Measurements from ENCODE around the gene MSLN. TPM values are rescaled to one million over a fixed set of nuclear protein-coding genes. Genes with fewer than 3 reads are reported as not detected.

MSLN gene
- total RNA-seq, 4 donors from 2014 or later: 0.31 to 7.3 (median 0.49) TPM; not detected in 1

- Histone ChIP-seq H3K4me1 (peaks cover 15% of the 10 kb centered on the region), H3K9me3 (no peaks in the 10 kb centered on the region), H3K27me3 (peaks cover 77% of the 10 kb centered on the region), H3K27ac (no peak overlapping the region), H3K4me3 (no peak overlapping the region), H3K36me3 (no peaks in the 10 kb centered on the region)
- no peak for TF ChIP-seq POLR2A (IDR thresholded peaks at IDR 0.05)
- no peak for TF ChIP-seq CTCF (IDR thresholded peaks at IDR 0.05)
- TF ChIP-seq EP300 (IDR thresholded peaks at IDR 0.05): no peak
- TF ChIP-seq POLR2AphosphoS5 (IDR thresholded peaks at IDR 0.05): no peak
- WGBS: 76% methylated on average over 11 of the region's 11 CpGs
- DNase-seq (ENCODE audit: low spot score in 2 of 2): no peak
Measured at GRCh38 chr16:778447-778846, 17.9 kb downstream of the MSLN start.

GRCh38 chr16:778909-779527, 18.5 kb downstream of the MSLN start:
- DNase-seq (ENCODE audit: low spot score in 2 of 2): no peak
- no peak overlapping the region for H3K27ac ChIP-seq
- H3K36me3 ChIP-seq: no peaks in the 10 kb centered on the region
- no peak overlapping the region for H3K4me3 ChIP-seq
- WGBS: 82% methylated on average over 5 of the region's 6 CpGs
- peaks cover 77% of the 10 kb centered on the region for H3K27me3 ChIP-seq
- no peaks in the 10 kb centered on the region for H3K9me3 ChIP-seq
- H3K4me1 ChIP-seq: peaks cover 21% of the 10 kb centered on the region
- TF ChIP-seq CTCF (IDR thresholded peaks at IDR 0.05) (no peak), EP300 (IDR thresholded peaks at IDR 0.05) (no peak), POLR2A (IDR thresholded peaks at IDR 0.05) (no peak), POLR2AphosphoS5 (IDR thresholded peaks at IDR 0.05) (no peak)

GRCh38 chr16:779561-779960, 19.0 kb downstream of the MSLN start:
- peaks cover 72% of the 10 kb centered on the region for H3K27me3 ChIP-seq
- 95% methylated on average over 4 of the region's 13 CpGs for WGBS

GRCh38 chr16:780296-780695, 19.8 kb downstream of the MSLN start:
- H3K27ac ChIP-seq: no peak overlapping the region
- peaks cover 23% of the 10 kb centered on the region for H3K4me1 ChIP-seq
- WGBS: 87% methylated on average over 16 of the region's 16 CpGs
- peaks cover 65% of the 10 kb centered on the region for H3K27me3 ChIP-seq
- no peaks in the 10 kb centered on the region for H3K36me3 ChIP-seq
- H3K4me3 ChIP-seq: no peak overlapping the region
- no peak for DNase-seq (ENCODE audit: low spot score in 2 of 2)
- TF ChIP-seq CTCF (IDR thresholded peaks at IDR 0.05): no peak
- TF ChIP-seq POLR2A (IDR thresholded peaks at IDR 0.05): no peak
- no peak for TF ChIP-seq POLR2AphosphoS5 (IDR thresholded peaks at IDR 0.05)
- TF ChIP-seq EP300 (IDR thresholded peaks at IDR 0.05): no peak
- no peaks in the 10 kb centered on the region for H3K9me3 ChIP-seq

More at GRCh38 chr16:779561-779960, 19.0 kb downstream of the MSLN start:
- no peak for DNase-seq (ENCODE audit: low spot score in 2 of 2)
- peaks cover 22% of the 10 kb centered on the region for H3K4me1 ChIP-seq
- TF ChIP-seq POLR2AphosphoS5 (IDR thresholded peaks at IDR 0.05): no peak
- no peak for TF ChIP-seq CTCF (IDR thresholded peaks at IDR 0.05)
- TF ChIP-seq POLR2A (IDR thresholded peaks at IDR 0.05): no peak
- TF ChIP-seq EP300 (IDR thresholded peaks at IDR 0.05): no peak
- no peaks in the 10 kb centered on the region for H3K36me3 ChIP-seq
- no peaks in the 10 kb centered on the region for H3K9me3 ChIP-seq
- H3K27ac ChIP-seq: no peak overlapping the region
- no peak overlapping the region for H3K4me3 ChIP-seq

- TF ChIP-seq EP300 (IDR thresholded peaks at IDR 0.05) (no peak), POLR2A (IDR thresholded peaks at IDR 0.05) (no peak), CTCF (IDR thresholded peaks at IDR 0.05) (no peak), POLR2AphosphoS5 (IDR thresholded peaks at IDR 0.05) (no peak)
- no CpG with 5 or more reads among the region's 19 CpGs for WGBS
- peaks cover 10% of the 10 kb centered on the region for H3K36me3 ChIP-seq
- peaks cover 24% of the 10 kb centered on the region for H3K4me1 ChIP-seq
- no peaks in the 10 kb centered on the region for H3K9me3 ChIP-seq
- DNase-seq (ENCODE audit: low spot score in 2 of 2): no peak
- no peak overlapping the region for H3K27ac ChIP-seq
- H3K4me3 ChIP-seq: no peak overlapping the region
- peaks cover 56% of the 10 kb centered on the region for H3K27me3 ChIP-seq
Measured at GRCh38 chr16:781346-782010, 20.9 kb downstream of the MSLN start.
